HG02623 (cell line): ENCODE measurements around the gene FAM171A1.
"Not testable (repeated sequence)": the region's sequence is repeated elsewhere in the genome, so short reads cannot be mapped to it uniquely, and the experiment has no call there.

Experiments
- ATAC-seq: cut with Tn5 transposase; IDR thresholded peaks from one replicate; pipeline ENCODE4 v1.9.1; 2021; ENCODE audit warnings: moderate library complexity; ENCODE audit not compliant: unreplicated experiment

The FAM171A1 gene

DNA sequence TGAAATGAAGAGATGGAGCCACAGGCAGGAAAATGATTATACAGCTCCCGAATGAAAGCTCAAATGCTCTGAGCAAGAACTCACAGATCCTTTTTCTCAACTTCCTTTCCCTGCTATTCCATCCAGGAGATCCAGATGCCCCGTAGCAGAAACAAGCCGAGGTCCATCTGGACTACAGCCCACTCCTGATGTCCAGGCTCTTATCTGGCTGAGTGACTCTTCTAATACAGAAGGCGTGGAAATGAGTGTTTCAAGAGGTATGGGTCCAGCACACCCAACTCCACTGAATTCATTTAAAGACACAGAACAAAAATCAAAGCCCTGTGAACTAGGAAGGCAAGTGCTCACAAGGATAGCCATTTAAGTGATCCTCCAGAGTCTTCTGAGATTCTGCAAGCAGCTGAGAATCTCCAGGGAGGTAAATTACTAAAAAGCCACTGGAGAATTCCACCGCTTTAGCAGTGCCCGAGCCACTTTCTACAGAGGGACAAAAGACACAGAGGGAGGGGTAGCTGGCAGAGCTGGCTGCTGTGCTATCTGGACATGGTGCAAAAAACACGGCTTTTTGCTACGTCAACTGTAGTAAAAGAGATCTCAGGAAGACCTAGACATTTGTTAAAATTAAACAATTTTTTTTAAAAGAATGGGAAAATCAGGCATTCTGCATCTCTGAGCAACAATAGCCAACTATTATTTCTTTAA lies 24.5 kb downstream of the FAM171A1 start:
- no peak for ATAC-seq

DNA sequence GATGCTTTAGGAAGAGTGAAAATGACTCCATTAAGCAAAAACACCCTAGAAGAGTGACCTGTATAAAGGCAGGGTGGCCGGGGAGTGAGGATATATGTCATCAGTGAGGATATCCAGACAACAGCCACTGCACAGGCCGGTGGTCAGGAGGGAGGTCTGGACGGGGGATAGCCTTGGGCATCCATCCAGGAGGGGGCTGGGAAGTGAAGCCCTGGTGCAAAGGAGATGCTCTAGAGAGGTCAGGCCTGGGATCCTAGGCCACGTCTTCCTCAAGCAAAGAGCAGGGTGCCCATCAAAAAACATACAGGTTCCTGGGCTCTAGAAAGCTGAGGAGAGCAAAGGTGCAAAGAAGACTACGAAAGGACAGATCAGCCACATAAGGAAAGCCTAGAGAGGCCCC lies 25.6 kb downstream of the FAM171A1 start:
- no peak for ATAC-seq

DNA sequence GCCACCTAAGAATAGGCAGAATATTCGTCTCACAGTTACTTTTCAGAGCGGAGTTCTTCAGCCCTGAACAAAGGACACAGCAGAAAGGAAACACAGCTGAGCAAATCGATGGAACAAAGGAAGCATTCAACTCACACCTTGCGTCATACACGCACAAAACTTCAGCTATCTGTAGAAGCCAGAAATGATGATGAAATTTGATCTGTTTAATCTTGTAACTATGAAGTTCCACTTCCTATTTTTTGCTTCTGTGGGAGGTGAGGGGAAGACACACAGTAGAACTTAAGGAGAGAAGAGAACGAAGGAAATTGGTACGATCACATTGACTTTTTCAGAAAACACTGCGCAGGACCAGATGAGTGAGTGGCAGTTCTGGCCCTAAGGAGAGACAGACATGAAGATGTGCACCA lies 26.2 kb downstream of the FAM171A1 start:
- no peak for ATAC-seq

DNA sequence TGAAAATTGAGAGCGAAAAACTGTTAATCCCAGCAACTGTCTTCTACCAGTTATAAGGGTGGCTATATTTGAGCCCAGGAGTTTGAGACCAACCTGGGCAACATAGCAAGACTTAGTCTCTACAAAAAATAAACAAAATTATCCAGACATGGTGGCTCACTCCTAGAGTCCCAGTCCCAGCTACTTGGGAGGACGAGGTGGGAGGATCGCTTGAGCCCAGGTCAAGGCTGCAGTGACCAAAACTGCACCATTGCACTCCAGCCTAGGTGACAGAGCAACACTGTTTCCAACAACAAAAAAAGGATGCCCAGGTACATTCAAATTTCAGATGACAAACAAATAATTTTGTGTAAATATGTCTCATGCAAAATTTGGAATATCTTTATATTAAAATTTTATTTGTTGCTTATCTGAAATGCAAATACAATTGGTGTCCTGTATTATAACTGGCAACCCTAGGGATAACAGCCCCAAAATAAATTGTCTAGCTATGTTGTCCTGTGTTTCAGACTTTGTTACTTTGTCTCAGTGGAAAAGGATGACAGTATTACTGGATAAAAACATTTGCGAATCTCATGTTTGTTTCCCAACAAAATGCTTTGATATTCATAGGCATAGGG lies 26.7 kb downstream of the FAM171A1 start:
- no peak for ATAC-seq

DNA sequence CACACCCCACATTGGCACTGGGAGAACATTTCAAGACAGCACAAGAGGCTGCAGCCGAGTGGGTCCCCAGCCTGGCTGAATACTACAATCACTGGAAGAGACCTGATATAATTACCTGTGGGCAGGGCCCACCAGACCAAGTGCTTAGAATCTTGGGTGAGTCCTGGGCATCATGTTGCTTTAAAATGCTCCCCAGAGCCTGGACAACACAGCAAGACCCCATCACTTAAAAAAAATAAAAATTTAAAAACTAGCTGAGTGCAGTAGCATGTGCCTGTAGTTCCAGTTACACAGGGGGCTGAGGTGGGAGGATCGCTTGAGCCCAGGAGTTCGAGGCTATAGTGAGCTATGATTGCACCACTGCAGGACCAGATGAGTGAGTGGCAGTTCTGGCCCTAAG lies 28.1 kb downstream of the FAM171A1 start:
- ATAC-seq, result no peak

DNA sequence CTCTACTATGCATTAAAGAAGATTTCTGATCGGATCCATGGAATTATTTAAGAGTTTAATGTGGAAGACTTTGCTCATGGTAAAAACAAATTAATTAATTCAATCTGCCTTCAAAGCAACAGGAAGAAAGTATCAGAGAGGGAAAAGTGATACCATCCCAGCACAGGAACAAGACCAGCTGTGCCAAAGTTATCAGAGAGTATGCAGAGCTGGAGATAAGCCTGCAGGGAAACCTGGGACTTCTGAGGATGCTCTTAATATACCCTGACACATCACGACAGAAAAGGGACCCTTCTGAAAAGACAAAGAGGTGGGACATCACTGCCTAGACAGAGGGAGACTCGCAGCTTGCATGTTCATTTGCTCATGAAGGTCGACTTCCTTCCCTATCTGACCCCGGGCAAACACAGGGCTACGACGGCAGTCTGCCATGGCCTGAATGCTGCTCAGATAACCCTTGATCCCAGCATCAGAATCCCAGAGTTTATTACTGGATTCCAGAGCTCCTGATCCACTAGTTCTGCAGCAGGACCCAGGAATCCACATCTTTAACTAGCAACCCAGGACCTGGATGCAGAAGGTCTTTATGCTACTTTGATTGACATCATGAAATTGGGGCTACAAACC lies 29.5 kb downstream of the FAM171A1 start:
- no peak for ATAC-seq

DNA sequence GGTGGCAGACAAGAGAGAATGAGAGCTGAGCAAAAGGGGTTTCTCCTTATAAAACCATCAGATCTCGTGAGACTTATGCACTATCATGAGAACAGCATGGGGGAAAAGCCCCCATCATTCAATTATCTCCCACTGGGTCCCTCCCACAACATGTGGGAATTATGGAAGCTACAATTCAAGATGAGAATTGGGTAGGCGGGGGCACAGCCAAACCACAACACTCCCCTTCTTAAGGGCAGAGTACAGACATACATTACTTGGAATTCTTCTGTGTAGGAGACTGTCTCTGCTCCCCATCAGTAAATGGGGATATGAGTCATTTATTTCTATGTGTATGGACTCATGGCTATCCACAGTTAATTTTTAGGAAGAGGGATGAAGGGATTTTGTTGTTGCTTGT lies 31.2 kb downstream of the FAM171A1 start:
- no peak for ATAC-seq

DNA sequence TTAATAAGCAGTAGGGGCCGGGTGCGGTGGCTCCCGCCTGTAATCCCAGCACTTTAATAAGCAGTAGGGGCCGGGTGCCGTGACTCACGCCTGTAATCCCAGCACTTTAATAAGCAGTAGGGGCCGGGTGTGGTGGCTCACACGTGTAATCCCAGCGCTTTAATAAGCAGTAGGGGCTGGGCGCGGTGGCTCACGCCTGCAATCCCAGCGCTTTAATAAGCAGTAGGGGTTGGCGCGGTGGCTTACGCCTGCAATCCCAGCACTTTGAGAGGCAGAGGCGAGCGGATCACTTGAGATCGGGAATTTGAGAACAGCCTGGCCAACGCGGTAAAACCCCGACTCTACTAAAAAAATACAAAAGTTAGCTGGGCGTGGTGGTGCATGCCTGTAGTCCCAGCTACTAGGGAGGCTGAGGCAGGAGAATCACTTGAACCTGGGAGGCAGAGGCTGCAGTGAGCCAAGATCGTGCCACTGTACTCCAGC lies 33.6 kb downstream of the FAM171A1 start:
- ATAC-seq, result not testable (repeated sequence)

DNA sequence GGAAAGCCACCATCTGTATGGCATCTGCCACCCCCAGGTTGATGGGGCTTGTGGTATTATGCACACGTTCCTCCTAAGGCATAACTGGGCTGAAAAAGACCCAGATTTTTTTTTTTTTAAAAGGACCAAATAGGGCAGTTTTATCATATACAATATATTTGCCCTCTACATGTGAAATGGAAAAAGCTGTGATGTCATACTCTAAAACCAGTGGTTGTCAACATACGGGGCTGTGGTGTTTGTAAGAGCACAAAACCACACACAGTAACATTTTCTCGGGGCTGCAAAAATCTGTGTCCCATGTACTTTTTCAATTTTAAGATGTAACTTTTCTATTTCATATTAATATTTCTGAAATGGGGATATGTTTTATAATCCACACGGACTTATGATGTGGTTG lies 34.9 kb downstream of the FAM171A1 start:
- no peak for ATAC-seq

DNA sequence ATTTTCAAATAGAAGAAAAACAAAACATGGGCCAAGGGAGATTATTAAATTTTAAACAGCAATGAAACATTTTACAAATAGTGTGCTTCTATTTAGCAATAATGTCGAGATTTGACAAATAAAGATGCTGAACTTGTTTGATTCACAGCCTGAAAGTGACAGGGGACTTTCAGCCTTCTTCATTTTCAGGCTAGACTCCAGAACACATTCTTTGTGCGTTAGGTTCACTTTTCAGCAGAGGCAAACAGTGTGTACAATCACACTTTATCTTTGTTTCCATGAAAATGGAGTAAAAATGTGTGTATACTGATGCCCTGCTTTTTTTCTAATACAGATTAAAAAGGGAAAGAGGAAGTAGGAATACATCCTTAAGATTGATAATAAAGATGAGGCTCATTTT lies 35.6 kb downstream of the FAM171A1 start:
- ATAC-seq, result no peak

DNA sequence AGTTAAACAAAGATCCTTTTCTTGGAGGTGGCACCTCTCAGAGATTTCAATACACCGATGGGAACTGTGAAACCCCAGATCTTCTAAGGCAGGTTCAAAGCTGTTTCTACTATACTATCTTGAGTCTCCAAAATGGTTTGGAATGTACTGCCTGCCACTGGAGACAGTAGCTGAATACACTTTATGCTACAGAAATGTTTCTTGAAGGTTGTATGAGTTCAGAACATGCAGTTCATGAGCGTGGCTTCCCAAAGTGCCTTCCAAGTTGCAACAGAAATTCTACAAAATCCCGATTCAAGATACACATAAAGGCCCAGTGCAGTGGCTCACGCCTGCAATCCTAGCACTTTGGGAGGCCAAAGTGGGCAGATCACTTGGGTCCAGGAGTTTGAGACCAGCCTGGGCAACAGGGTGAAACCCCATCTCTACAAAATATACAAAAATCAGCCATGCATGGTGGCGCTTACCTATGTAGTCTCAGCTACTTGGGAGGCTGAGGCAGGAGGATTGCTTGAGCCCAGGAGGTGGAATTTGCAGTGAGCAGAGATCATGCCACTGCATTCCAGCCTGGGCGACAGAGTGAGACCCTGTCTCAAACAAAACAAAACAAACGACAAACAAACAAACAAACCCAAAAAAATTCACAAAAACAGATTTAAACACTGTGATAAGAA lies 36.3 kb downstream of the FAM171A1 start:
- ATAC-seq, result no peak

DNA sequence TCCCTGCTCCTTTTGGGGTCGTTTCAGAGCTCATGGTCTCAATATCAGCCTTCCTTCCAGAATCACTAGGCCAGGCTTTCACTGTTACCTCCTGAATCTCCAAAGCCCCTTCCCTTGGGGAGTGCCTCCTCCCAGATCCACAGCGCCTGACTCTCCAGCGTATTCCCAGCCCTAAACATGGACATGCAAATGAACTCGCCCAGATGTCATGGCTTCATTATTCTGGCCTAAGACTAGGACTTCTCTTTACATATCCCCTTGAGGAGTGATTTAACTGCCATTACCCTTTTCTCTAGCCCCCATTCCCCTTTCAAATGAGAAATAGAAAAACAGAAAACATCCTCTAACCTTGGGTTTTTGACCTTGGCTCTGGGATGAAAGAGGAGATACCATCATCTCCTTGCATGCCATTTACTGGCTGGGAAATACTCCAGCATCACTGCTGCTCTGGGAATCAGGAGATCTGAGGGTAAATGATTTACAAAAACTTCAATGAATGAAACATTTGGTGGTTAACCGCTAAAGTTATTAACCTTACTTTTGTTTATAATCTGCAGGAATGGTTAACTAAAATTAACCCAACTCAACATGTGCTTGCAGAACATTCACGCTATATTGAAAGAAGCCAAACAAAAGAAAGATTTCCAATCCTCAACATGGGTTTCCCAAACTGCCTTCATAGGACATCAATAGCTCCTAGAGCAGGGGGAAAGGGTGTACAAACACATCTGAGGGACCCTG lies 37.0 kb downstream of the FAM171A1 start:
- ATAC-seq, result no peak

DNA sequence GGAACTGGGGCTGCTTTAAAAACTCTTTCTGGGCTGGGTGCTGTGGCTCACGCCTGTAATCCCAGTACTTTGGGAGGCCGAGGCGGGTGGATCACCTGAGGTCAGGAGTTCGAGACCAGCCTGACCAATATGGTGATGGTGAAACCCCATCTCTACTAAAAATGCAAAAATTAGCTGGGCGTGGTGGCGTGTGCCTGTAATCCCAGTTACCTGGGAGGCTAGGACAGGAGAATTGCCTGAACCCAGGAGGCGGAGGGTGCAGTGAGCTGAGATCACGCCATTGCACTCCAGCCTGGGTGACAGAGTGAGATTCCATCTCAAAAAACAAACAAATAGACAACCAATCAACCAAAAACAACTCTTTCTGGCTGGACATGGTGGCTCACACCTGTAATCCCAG lies 37.9 kb downstream of the FAM171A1 start:
- ATAC-seq, result not testable (repeated sequence)

DNA sequence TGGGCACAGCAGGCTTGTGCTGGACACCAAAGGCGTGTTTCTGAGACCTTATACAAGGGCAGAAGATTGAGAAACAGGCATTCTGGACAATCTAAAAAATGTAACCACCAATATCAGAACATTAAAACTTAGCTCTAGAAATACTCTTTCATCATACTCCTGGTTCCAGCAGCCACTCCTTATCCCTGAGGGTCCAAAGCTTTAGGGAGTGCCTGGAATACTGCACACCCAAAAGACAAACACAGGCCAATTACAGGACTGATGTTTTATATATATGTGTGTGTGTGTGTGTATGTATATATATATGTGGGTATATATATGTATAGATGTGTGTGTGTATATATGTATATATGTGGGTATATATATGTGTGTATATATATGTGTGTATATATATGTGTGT lies 39.6 kb downstream of the FAM171A1 start:
- ATAC-seq, result no peak

DNA sequence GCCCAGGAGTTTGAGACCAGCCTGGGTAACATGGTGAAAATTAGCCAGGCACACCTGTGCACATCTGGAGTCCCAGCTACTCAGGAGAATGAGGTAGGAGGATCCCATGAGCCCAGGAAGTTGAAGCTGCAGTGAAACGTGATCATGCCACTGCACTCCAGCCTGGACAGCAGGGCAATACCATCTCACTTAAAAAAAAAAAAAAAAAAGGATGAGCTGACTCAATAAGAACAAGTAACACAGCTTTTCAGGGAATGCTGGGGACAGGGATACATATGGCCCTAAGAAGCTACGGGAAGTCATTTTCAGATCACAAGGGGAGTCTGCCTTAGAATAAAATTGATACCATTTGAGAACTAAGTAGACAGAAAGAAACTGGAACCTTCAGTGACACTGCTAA lies 41.7 kb downstream of the FAM171A1 start:
- no peak for ATAC-seq

DNA sequence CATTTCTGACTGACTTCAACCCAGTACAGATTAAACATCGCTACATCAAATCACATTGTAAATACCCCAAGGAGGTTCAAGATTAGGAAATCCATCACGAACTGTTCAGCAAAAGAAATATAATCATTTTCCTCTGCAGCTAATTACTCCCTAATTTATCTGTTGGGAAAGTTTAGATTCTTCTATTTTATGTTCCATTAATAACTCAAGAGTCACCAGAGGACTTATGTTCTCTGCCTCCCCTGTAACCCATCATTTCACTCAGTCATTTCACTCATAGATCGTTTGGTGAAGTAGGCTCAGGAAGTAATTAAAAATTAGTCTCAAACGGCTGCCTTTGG lies 45.2 kb downstream of the FAM171A1 start:
- no peak for ATAC-seq

DNA sequence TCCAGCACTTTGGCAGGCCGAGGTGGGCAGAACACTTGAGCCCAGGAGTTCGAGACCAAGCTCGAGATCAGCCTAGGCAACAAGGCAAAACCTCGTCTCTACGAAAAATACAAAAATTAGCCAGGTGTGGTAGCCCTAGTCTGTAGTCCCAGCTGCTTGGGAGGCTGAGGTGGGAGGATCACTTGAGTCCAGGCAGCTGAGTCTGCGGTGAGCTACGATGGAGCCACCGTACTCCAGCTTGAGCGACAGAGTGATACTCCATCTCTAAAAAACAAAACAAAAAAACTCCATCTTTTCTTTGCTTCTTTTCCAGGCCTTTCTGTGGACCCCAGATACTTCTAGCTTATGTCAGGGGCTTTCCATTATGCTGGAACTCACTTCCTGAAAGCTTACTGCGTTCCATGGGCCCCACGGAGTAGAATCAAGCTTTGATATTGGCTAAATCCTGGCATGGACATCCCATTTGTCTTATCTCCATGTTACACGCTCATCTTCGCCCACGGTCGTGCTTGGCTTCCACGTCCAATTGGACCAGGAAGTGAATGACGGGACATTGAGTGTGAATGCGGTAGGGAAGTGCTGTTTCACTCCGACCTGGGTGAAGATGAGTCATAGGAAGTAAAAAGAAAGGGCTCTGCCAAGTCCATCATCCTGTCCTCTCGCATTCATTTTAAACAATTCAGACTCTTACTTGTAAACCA lies 45.7 kb downstream of the FAM171A1 start:
- no peak for ATAC-seq

DNA sequence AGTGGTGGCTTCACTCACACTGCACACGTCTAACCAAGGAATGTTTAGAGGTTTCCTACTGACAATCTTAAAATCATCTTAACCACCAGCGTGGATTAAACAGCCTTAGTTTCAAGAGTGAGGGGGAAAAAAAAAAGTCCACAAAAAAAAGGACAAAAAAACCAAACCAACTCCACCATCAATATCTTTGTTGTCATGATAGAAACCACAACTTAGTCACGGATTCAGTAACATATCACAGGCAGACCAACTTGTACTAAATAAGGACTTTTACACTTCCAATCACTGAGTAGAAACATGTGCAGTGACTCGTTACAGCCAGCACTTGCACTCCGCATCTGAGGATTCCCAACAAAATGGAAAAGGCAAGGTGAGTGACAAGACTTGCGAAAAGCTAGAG lies 46.5 kb downstream of the FAM171A1 start:
- ATAC-seq, result no peak

DNA sequence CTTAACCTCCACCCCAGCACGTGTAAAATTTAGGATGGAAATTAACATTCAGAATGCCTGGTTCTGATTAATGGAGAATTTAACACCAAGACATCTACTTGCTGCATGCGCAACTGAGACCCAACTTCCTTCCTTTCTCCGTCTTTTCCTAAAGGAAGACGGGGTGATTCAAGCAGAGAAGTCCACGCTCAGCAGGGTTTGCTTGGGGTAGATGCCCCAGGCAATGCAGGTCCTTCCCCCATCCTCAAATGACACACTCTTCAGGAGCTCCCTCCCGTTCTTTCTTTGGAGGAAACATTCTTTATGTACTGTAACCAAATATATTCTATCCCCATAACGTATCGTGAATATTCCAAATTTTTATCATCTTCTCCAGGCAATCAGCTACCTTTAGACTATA lies 47.0 kb downstream of the FAM171A1 start:
- ATAC-seq, result no peak

DNA sequence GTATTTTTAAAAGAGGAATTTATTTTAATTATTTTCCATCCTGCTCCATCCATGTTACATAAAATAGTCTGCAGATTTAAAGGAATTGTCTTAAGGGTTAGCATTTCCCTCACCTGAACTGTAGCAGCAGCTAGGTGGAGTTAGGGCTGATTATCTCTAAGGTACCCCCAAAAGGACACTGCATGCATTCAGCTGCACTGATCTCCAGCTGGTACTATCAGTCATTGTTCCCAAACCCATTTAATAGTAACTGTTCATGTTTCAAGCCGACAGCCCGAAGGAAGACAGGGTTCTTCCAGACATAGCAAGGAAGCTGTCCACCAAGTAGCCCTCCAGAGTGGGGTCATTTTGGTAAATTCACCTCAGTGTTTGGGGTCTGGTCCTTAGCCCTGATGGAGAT lies 48.7 kb downstream of the FAM171A1 start:
- no peak for ATAC-seq
